ENCODE results near the gene MCF2L2. TPM values are rescaled to one million over a fixed set of nuclear protein-coding genes. Genes with fewer than 3 reads are reported as not detected.

Gene MCF2L2
- polyA plus RNA-seq, 2 of the 4 experiments (the other 2 are of a cell fraction): 0.03 to 0.05 TPM

DNA sequence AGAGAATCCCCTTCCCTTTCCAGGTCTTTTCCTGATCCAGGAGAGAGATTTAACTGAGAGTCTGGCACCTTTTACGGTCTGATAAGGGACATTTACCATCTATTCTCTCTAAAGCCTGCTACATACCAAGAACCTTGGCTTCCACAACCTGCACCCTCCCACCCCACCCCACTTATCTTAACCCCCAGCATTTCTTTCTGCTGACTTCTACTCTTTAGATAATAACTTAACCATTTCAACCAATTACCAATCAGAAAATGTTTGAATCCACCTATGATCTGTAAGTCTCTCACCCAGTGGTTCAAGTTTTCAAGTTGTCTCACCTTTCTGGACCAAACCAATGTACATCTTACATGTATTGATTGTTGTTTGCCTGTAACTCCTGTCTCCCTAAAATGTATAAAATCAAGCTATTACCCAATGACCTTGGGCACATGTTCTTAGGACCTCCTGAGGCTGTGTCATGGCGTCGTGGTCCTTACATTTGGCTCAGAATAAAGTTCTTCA lies 74.0 kb downstream of the MCF2L2 start (continued):
- TF ChIP-seq RARB (CRISPR knock-in tag; IDR thresholded peaks at IDR 0.05) (no peak), CEBPB (IDR thresholded peaks at IDR 0.05) (no peak)
- TF ChIP-seq, protein P1, sequence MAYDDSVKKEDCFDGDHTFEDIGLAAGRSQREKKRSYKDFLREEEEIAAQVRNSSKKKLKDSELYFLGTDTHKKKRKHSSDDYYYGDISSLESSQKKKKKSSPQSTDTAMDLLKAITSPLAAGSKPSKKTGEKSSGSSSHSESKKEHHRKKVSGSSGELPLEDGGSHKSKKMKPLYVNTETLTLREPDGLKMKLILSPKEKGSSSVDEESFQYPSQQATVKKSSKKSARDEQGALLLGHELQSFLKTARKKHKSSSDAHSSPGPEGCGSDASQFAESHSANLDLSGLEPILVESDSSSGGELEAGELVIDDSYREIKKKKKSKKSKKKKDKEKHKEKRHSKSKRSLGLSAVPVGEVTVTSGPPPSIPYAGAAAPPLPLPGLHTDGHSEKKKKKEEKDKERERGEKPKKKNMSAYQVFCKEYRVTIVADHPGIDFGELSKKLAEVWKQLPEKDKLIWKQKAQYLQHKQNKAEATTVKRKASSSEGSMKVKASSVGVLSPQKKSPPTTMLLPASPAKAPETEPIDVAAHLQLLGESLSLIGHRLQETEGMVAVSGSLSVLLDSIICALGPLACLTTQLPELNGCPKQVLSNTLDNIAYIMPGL (CRISPR knock-in tag; IDR thresholded peaks at IDR 0.05; ENCODE audit: borderline replicate concordance): no peak
- TF ChIP-seq, protein P2, sequence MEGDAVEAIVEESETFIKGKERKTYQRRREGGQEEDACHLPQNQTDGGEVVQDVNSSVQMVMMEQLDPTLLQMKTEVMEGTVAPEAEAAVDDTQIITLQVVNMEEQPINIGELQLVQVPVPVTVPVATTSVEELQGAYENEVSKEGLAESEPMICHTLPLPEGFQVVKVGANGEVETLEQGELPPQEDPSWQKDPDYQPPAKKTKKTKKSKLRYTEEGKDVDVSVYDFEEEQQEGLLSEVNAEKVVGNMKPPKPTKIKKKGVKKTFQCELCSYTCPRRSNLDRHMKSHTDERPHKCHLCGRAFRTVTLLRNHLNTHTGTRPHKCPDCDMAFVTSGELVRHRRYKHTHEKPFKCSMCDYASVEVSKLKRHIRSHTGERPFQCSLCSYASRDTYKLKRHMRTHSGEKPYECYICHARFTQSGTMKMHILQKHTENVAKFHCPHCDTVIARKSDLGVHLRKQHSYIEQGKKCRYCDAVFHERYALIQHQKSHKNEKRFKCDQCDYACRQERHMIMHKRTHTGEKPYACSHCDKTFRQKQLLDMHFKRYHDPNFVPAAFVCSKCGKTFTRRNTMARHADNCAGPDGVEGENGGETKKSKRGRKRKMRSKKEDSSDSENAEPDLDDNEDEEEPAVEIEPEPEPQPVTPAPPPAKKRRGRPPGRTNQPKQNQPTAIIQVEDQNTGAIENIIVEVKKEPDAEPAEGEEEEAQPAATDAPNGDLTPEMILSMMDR (IDR thresholded peaks at IDR 0.05): no peak

DNA sequence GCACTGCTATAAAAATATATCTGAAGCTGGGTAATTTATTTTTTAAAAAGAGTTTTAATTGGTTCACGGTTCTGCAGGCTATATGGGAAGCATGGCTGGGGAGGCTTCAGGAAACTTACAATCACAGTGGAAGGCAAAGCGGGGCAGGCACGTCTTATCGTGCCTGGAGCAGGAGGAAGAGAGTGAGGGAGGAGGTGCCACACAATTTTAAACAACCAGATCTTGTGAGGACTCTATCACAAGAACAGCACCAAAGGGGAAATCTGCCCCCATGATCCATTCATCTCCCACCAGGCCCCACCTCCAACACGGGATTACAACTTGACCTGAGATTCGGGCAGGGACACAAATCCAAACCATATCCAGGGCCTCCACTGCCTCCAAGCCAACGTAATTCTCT lies 75.0 kb downstream of the MCF2L2 start:
- ChIA-PET POLR2A (no interaction called here), CTCF (interaction anchor here (0.7 kb wide), 1 partner anchor 324 kb away, joined by 3 read pairs; no protein-coding TSS in a partner anchor)
- ATAC-seq: no peak
- WGBS (ENCODE audit: missing lambda C conversion rate): 66% methylated on average over 7 of the region's 7 CpGs
- H3K4me2 ChIP-seq: no peak overlapping the region
- no peak overlapping the region for H3K27ac ChIP-seq
- no peak for DNase-seq (ENCODE audit: low read depth in 1 of 2, low spot score in 1 of 2)
- no peaks in the 10 kb centered on the region for H3K4me1 ChIP-seq
- H3K9me3 ChIP-seq: no peaks in the 10 kb centered on the region
- no peak for TF ChIP-seq MYC (IDR thresholded peaks at IDR 0.05; ENCODE audit: borderline replicate concordance, low read length)
- no peak for TF ChIP-seq NR3C1 (IDR thresholded peaks at IDR 0.05)
- TF ChIP-seq GATA3 (IDR thresholded peaks at IDR 0.05; ENCODE audit: borderline replicate concordance): no peak
- TF ChIP-seq KDM5A (IDR thresholded peaks at IDR 0.05): no peak
- no peak for TF ChIP-seq ZC3H11A (IDR thresholded peaks at IDR 0.05)
- no peak for TF ChIP-seq TFCP2L1 (CRISPR knock-in tag; IDR thresholded peaks at IDR 0.05)
- TF ChIP-seq, protein P2 (IDR thresholded peaks at IDR 0.05): no peak
- TF ChIP-seq POLR2AphosphoS2 (conservative IDR thresholded peaks at IDR 0.05; ENCODE audit: low read length): no peak
- no peak for TF ChIP-seq KDM1A (IDR thresholded peaks at IDR 0.05; ENCODE audit: low read depth)
- TF ChIP-seq RNF2 (IDR thresholded peaks at IDR 0.05; ENCODE audit: borderline replicate concordance, low read depth): no peak
- TF ChIP-seq, protein P1 (CRISPR knock-in tag; IDR thresholded peaks at IDR 0.05; ENCODE audit: borderline replicate concordance): no peak
- TF ChIP-seq, protein P3, sequence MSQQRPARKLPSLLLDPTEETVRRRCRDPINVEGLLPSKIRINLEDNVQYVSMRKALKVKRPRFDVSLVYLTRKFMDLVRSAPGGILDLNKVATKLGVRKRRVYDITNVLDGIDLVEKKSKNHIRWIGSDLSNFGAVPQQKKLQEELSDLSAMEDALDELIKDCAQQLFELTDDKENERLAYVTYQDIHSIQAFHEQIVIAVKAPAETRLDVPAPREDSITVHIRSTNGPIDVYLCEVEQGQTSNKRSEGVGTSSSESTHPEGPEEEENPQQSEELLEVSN (IDR thresholded peaks at IDR 0.05; ENCODE audit: borderline replicate concordance, low read depth): no peak
- TF ChIP-seq PHF8 (IDR thresholded peaks at IDR 0.05; ENCODE audit: borderline replicate concordance, low read depth): no peak
- no peak for TF ChIP-seq CHD4 (IDR thresholded peaks at IDR 0.05; ENCODE audit: borderline replicate concordance)
- no peak overlapping the region for H3K4me3 ChIP-seq
- FAIRE-seq: no peak
